IPS-11a (cell line): ENCODE measurements around the gene ADAMTS13.

Experiments used
- H3K4me3 ChIP-seq: one replicate; pipeline ENCODE4 v1.5.1; 2013; ENCODE audit warnings: low read depth, low read length, control low read depth

ADAMTS13 gene

GRCh38 chr9:133470988-133471387 lies 48.8 kb downstream of the ADAMTS13 start:
- no peak overlapping the region for H3K4me3 ChIP-seq

DNA sequence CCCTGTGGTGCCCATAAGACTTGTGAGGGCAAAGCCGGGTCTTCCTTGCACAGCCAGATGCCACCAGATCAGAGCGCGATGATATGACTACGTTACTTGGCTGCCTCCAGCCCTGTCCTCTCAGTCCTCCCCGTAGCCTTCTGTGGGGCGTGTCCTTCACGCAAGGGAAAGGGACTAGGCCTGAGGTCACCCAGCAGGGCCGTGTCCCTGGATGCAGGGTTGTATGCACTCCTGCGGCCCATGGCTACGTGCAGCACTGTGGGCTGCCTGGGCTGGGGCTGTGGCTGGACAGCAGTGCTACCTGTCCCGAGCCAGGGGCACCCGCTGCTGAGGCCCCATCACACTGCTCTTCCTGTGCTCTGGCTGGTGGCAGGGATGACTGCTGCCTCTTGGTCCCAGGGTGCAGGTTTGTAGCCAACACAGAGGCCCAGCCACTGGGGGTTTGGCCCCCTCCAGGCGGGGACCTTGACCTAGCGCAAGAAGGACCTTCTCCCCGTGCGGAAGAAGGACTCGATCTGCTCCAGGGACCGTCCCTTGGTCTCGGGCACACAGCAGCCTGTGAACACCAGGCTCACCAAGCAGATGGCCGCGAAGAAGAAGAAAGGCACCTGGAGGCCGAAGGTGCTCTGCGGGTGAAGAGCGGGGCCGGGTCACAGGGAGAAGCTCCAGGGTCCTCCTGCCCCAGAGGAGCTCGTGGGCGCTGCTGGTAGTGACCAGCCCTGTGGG lies 49.5 kb downstream of the ADAMTS13 start:
- H3K4me3 ChIP-seq: no peak overlapping the region

- H3K4me3 ChIP-seq: no peak overlapping the region
Measured at GRCh38 chr9:133472277-133472645, 50.1 kb downstream of the ADAMTS13 start.

GRCh38 chr9:133472753-133473378 lies 50.7 kb downstream of the ADAMTS13 start:
- no peak overlapping the region for H3K4me3 ChIP-seq

DNA sequence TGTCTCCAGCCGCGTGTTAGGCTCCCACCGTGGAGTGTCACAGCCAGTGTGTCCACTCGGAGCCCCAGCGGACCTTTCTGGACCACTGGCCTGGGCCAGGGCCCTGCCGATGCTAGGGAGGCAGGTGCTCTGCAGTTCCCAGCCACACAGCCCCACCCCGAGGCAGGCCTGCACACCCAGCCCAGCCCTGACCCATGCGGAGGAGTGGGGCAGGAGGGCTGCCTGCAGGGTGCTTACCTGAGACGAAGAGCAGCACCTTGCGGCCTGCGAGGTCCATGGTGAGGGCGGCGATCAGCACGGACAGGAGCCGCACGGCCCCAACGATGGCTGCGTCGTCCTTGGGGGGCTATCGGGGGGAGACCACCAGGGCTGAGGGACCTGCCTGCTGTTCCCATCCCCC lies 51.6 kb downstream of the ADAMTS13 start:
- no peak overlapping the region for H3K4me3 ChIP-seq

GRCh38 chr9:133474215-133474614 lies 52.0 kb downstream of the ADAMTS13 start:
- H3K4me3 ChIP-seq: no peak overlapping the region

DNA sequence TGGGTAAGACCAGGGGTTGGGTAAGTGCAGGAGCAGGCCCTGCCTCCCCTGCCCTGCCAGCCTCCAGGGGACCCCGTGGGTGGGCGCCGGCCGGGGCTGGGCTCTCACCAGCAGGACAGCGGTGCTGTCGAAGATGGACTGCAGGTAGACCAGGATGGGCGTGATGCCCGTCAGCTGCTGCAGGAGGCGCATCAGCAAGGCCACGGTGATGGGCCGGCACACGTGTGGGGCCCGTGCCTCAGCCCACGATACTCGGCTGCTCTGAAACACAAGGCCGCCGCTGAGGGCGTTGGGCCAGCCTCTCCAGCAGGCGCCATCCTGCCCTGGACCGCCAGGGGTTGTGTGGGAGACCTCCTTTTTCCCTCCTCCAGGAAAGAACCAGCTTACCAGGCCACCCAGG lies 52.7 kb downstream of the ADAMTS13 start:
- no peak overlapping the region for H3K4me3 ChIP-seq

DNA sequence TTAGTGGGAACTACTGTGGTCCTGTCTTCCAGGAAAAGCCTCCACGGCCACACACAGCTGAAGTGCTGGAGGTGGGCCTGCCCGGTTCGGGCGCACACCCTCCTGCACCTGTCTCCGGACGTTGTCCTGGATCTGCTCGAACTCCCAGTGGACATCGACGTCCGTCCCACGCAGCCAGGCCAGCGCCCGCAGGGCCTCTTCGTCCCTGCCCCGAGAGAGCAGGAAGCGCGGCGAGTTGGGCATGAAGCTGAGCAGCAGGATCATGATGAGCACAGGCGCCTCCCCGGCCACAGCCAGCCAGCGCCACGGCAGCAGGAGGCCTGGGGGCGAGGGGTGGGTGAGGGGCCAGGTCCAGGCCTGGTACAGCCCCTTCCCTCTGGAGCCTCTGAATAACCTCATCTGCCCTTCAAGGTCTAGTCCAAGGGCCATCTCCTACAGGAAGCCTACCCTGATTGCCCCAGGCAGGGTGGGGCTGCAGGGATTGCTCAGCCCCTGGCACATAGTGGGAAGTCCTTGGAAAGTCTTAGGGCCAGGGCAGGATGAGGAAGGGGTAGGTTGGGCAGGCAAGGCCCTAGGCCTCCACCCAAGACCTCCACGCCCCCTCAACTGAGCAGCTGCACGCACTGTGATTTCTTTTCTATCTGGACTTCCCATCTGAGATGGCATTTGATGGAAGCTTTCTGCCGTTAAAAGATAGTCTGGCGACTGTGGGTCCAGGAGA lies 53.3 kb downstream of the ADAMTS13 start:
- H3K4me3 ChIP-seq: no peak overlapping the region

DNA sequence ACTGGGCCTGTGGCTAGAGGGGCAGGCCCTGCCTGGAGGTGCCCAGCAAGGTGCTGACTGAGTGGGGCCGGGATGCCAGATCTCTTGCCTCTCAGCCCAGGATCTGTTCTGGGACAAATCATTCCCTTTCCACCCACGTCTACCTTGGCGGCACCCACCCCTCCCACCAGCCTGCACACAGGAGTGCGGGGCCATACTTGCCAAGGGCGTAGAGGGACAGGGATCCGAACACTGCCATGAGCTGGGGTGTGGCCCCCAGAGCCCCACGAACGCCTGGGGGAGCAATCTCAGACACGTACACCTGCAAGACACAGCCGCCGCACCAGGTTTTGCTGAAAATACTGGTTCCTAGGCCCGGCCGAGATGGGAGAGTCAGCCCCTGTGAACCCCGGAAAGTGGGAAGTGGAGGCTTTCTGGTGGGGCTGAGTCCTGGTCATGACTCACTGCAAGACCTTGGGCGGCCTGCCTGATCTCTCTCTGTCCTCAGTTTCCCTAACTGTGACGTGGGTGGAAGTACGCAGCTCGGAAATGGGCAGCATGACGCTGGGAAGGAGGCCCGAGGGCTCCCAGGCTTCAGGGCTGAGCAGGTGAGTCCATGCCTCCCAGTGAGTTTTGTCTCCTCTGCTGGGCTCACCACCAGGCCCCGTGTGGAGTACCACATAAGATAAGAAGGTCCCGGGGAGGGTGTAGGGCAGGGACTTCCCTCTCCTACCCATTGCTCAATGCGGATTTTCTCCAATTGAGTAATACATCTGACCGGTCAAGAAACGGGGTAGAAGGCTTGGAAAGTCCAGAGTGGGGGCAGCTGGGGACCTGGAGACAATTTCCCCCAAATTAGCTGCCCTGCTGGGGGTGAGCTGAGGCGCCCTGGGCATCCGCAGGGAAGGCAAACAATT lies 54.1 kb downstream of the ADAMTS13 start:
- H3K4me3 ChIP-seq: no peak overlapping the region

- H3K4me3 ChIP-seq: no peak overlapping the region
Measured at GRCh38 chr9:133476941-133477340, 54.8 kb downstream of the ADAMTS13 start.

DNA sequence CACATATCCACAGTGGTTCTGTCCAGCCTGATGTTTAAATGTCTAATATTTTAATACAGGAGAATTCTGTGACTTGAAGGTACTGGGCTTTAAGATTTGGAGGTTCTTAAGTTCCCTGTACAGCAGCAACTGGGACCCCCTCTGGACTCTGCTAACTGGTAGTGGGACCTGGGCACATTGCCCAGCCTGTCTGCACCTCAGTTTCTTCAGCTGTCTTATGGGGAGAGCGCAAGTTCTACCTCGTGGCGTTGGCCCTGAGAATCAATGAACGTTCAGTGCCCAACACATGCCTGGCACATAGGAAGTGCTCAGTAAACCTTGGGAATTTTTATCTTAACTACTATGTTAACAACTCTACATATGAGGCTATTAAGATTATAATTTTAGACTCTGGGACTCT lies 55.3 kb downstream of the ADAMTS13 start:
- H3K4me3 ChIP-seq: no peak overlapping the region

GRCh38 chr9:133477992-133478850 lies 56.1 kb downstream of the ADAMTS13 start:
- peak overlapping the region; percentile 51 for H3K4me3 ChIP-seq

GRCh38 chr9:133478851-133479711 lies 56.9 kb downstream of the ADAMTS13 start, which contains the start of gene SLC2A6:
TSS of gene SLC2A6 (minus strand) at chr9:133479099. CDS start at chr9:133479059, 40 bp downstream.
- peak within 1 kb of the TSS; percentile 51 for H3K4me3 ChIP-seq

- H3K4me3 ChIP-seq: no peak overlapping the region
Measured at GRCh38 chr9:133483611-133484010, 61.4 kb downstream of the ADAMTS13 start.

DNA sequence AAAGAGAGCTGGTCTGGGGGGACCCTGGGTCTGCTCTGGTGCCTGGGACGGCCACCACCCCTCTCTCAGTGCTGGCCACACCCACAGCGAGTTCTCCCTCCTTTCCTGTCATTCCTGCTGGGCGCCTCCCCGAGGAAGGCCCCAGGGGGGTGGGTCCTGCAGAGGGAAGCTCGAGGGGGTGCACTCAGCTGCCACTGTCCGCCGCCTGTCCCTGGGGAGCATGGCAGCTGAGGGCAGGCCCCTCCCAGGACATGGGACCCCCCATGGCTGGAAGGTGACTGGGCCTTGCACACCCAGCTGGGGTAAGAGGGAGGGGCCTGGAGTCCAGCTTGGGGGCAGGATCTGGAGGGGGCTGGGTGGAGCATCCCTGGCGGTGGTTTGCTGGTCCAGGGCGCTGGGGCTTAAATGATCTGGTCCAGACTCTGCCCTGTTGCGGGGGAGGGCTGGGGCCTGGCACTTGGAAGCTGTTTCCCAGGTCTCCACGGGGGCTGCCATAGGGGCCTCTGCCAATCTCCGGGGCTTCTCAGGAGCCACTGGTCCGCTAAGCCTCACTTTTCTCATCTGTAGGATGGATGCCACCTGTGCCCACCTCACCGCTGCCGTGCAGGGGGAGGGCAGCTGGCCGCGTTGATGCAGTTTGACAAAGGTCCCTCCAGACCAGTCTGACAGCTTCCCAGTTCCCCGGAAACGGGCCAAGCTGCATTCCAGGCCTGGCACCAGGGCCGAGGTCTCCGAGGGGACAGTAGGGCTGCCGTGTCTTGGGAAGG lies 62.7 kb downstream of the ADAMTS13 start:
- no peak overlapping the region for H3K4me3 ChIP-seq

- H3K4me3 ChIP-seq: no peak overlapping the region
Measured at GRCh38 chr9:133485531-133486260, 63.5 kb downstream of the ADAMTS13 start.

DNA sequence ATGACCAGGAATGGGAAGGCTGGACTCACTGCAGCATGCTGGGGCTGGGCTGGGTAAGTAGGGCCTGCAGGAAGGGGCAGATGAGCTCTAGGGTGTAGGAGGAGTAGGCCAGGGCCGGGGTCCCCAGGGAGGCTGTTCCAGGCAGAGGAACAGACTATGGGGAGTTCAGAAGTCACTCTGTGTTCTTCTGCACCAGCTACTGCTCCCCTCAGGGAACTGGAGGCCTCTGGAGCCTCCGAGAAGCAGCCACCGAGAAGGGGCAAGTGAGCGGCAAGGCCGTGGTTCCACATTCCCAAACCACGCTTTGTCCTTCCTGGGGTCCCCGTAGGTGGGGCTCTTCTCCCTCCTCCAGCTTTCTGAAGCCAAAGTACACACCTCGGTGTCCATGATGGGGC lies 65.2 kb downstream of the ADAMTS13 start:
- no peak overlapping the region for H3K4me3 ChIP-seq
